SK-N-SH (cell line): ENCODE results near the gene TIMM10B.

Experiments
- CTCF ChIP-seq: fragments of 200-600 bp; sonication (generic); IDR thresholded peaks from 2 replicates; pipeline ENCODE4 v1.6.1; 2017; ENCODE audit warnings: antibody characterized with exemption, mild to moderate bottlenecking, moderate library complexity
- FOXM1 ChIP-seq: IDR thresholded peaks from 2 replicates; pipeline ENCODE4 v1.4.0; 2012; ENCODE audit warnings: low read depth, mild to moderate bottlenecking
- RFX5 ChIP-seq: IDR thresholded peaks from 2 replicates; pipeline ENCODE4 v1.6.1; 2012; ENCODE audit warnings: mild to moderate bottlenecking, improper control_type of control experiment, low read length
- RXRA ChIP-seq: IDR thresholded peaks from 2 replicates; pipeline ENCODE4 v1.4.0; 2012; ENCODE audit warnings: low read depth, mild to moderate bottlenecking, borderline replicate concordance

GRCh38 chr11:6437993-6438392 is 43.3 kb upstream of the TIMM10B start:
- no peak for TF ChIP-seq RFX5
- no peak for TF ChIP-seq CTCF
- no peak for TF ChIP-seq FOXM1
- TF ChIP-seq RXRA, result no peak
